ENCODE measurements around the gene ST6GALNAC2. TPM values are rescaled to one million over a fixed set of nuclear protein-coding genes. Genes with fewer than 3 reads are reported as not detected.

The ST6GALNAC2 gene
- total and polyA plus RNA-seq, 12 donors: 0.50 to 37.8 (median 5.6) TPM

GRCh38 chr17:76547183-76547641, 38.4 kb downstream of the ST6GALNAC2 start:
- H3K27ac ChIP-seq: peak overlapping the region in 3 of 5 donors; percentile 24 to 71 (median 43)
- intact Hi-C loops (cut with DNase I): no loop called here
- no peaks in the 10 kb centered on the region for H3K27me3 ChIP-seq
- peaks cover 37 to 64% of the 10 kb centered on the region in 2 donors for H3K4me1 ChIP-seq (replicated peaks in 1 of 2)
- no peaks in the 10 kb centered on the region for H3K9me3 ChIP-seq (replicated peaks in 1 of 3)
- H3K4me3 ChIP-seq: no peak overlapping the region
- DNase-seq: peak; percentile 64 to 85 (median 70)
- H3K36me3 ChIP-seq (replicated peaks in 1 of 2): no peaks in the 10 kb centered on the region
- WGBS, 4 donors: 12 to 46% (median 18%) methylated on average over 2 to 3 of the region's 3 CpGs
- TF ChIP-seq CTCF (IDR thresholded peaks at IDR 0.05) (peak; percentile 34 to 73 (median 64)), POLR2A (IDR thresholded peaks at IDR 0.05) (no peak)

GRCh38 chr17:76546556-76547182, 39.0 kb downstream of the ST6GALNAC2 start:
- Histone ChIP-seq H3K36me3 (replicated peaks in 1 of 2) (no peaks in the 10 kb centered on the region), H3K4me3 (no peak overlapping the region), H3K4me1 (replicated peaks in 1 of 2) (peaks cover 37 to 64% of the 10 kb centered on the region in 2 donors), H3K27ac (peak overlapping the region in 3 of 5 donors; percentile 24 to 71 (median 43)), H3K9me3 (replicated peaks in 1 of 3) (no peaks in the 10 kb centered on the region), H3K27me3 (no peaks in the 10 kb centered on the region)
- intact Hi-C loops (cut with DNase I): no loop called here
- TF ChIP-seq CTCF (IDR thresholded peaks at IDR 0.05): no peak
- no peak for TF ChIP-seq POLR2A (IDR thresholded peaks at IDR 0.05)
- WGBS, 4 donors: 29 to 44% (median 32%) methylated on average over 7 to 11 of the region's 11 CpGs
- DNase-seq: peak in 4 of 7 donors; percentile 48 to 80 (median 68)

GRCh38 chr17:76545918-76546555, 39.6 kb downstream of the ST6GALNAC2 start:
- 57 to 72% (median 66%) methylated on average over 7 to 13 of the region's 13 CpGs for WGBS, 4 donors
- Histone ChIP-seq H3K36me3 (replicated peaks in 1 of 2) (no peaks in the 10 kb centered on the region), H3K9me3 (replicated peaks in 1 of 3) (no peaks in the 10 kb centered on the region), H3K27ac (peak overlapping the region in 2 of 5 donors; percentile 43 to 71), H3K4me3 (no peak overlapping the region), H3K4me1 (replicated peaks in 1 of 2) (peaks cover 32 to 62% of the 10 kb centered on the region in 2 donors), H3K27me3 (no peaks in the 10 kb centered on the region)
- TF ChIP-seq POLR2A (IDR thresholded peaks at IDR 0.05): no peak
- no peak for TF ChIP-seq CTCF (IDR thresholded peaks at IDR 0.05)
- intact Hi-C loops (cut with DNase I): no loop called here
- no peak for DNase-seq

GRCh38 chr17:76544546-76545365, 40.9 kb downstream of the ST6GALNAC2 start:
- H3K4me1 ChIP-seq (replicated peaks in 1 of 2): peaks cover 30 to 63% of the 10 kb centered on the region in 2 donors

More at GRCh38 chr17:76544546-76545365, 40.9 kb downstream of the ST6GALNAC2 start:
- WGBS, 4 donors: 25 to 38% (median 35%) methylated on average over 8 to 24 of the region's 24 CpGs
- TF ChIP-seq POLR2A (IDR thresholded peaks at IDR 0.05) (peak in 1 of 2 donors; percentile 8), CTCF (IDR thresholded peaks at IDR 0.05) (no peak)
- H3K9me3 ChIP-seq (replicated peaks in 1 of 3): no peaks in the 10 kb centered on the region
- peak; percentile 68 to 91 (median 82) for DNase-seq
- no peaks in the 10 kb centered on the region for H3K27me3 ChIP-seq
- intact Hi-C loops (cut with DNase I): no loop called here
- H3K36me3 ChIP-seq (replicated peaks in 1 of 2): no peaks in the 10 kb centered on the region
- no peak overlapping the region for H3K4me3 ChIP-seq
- H3K27ac ChIP-seq: peak overlapping the region in 3 of 5 donors; percentile 19 to 71 (median 60)

Measured in adrenal gland (tissue), 12 donors.